Heart left ventricle (tissue), 16 donors: Measurements from ENCODE around the gene DSTN. TPM values are rescaled to one million over a fixed set of nuclear protein-coding genes. Genes with fewer than 3 reads are reported as not detected.
A peak's percentile ranks its signal among the peaks of the same experiment; 100 is the strongest.

Experiments used
- ATAC-seq, 4 donors: fragments of 200-7000 bp; cut with Tn5 transposase; one replicate each; pipeline ENCODE4 v1.9.1; 2020 to 2022; ENCODE audit warnings: moderate library complexity in 4 of 4, mild to moderate bottlenecking in 3 of 4, moderate number of reproducible peaks in 1 of 4
- DNase-seq, 5 donors: peaks; one replicate each; pipeline ENCODE4 v3.0.0-alpha.2; 2020
- H3K27ac ChIP-seq, 12 donors: fragments of 200-600 bp; sonication (generic) in 4 of 12; one replicate each; pipeline versions ENCODE4 v1.5.0 to v1.8.0; 2016 to 2022; ENCODE audit warnings: mild to moderate bottlenecking in 2 of 12
- H3K27me3 ChIP-seq, 9 donors: fragments of 200-600 bp; sonication (generic) in 2 of 9; one replicate each; pipeline versions ENCODE4 v1.5.1 to v1.8.0; 2016 to 2022; ENCODE audit warnings: mild to moderate bottlenecking in 3 of 9
- H3K36me3 ChIP-seq, 9 donors: fragments of 200-600 bp; sonication (generic) in 2 of 9; one replicate each; pipeline versions ENCODE4 v1.5.0 to v1.8.0; 2018 to 2022; ENCODE audit warnings: mild to moderate bottlenecking in 2 of 9
- H3K4me1 ChIP-seq, 12 donors: fragments of 200-600 bp; sonication (generic) in 4 of 12; one replicate each; pipeline versions ENCODE4 v1.5.0 to v1.8.0; 2016 to 2022; ENCODE audit warnings: mild to moderate bottlenecking in 3 of 12
- H3K4me3 ChIP-seq, 12 donors: fragments of 200-600 bp; sonication (generic) in 4 of 12; one replicate each; pipeline versions ENCODE4 v1.5.0 to v1.8.0; 2017 to 2022; ENCODE audit warnings: mild to moderate bottlenecking in 9 of 12, moderate library complexity in 4 of 12
- H3K9me3 ChIP-seq, 12 donors: fragments of 200-600 bp; sonication (generic) in 4 of 12; one replicate each; pipeline versions ENCODE4 v1.5.0 to v1.8.0; 2016 to 2022; ENCODE audit warnings: mild to moderate bottlenecking in 1 of 12
- POLR2A ChIP-seq, 2 donors: fragments of 450-650 bp; IDR thresholded peaks; one replicate each; pipeline ENCODE4 v1.6.1; 2017; ENCODE audit warnings: antibody characterized with exemption in 2 of 2, mild to moderate bottlenecking in 2 of 2, moderate library complexity in 2 of 2
- WGBS, 4 donors: extraction: QIAGEN DNeasy Blood & Tissue Kit in 2 of 4; methylation state at CpG; one replicate each; pipeline versions ENCODE4 v1.1.5 to v1.1.7; 2013 to 2018; 5-methylcytosine and 5-hydroxymethylcytosine counted together
- intact Hi-C, 10 donors: fragments of 100-400 bp; cut with DNase I; formaldehyde crosslinking; loops; one replicate each; pipeline versions ENCODE4 v1.11.1 to v1.14.2; 2022
- polyA plus RNA-seq, 2 donors: library from polyadenylated mRNA; stranded (reverse); fragments of 200-250 nt; gene quantifications; one replicate each; pipeline ENCODE4 v1.2.3, GENCODE V29; 2013
- total RNA-seq, 9 donors: library from RNA; depleted of rRNA in 2 of 9; stranded (reverse); fragments of >200 nt in 2 of 9; fragmentation: NEBNext Ultra II Directional in 3 of 9; extraction: Animal tissue kit (Norgen Biotek cat#: 25700) in 3 of 9; gene quantifications; one replicate each; pipeline versions ENCODE4 v1.1.0 to v1.2.4, GENCODE V29; 2016 to 2023
- TF ChIP-seq, protein P1 (sequence below), 12 donors: fragments of 200-600 bp; sonication (generic) in 4 of 12; IDR thresholded peaks; one replicate each; pipeline versions ENCODE4 v1.5.0 to v1.8.0; 2018 to 2022; ENCODE audit warnings: antibody characterized with exemption in 12 of 12, mild to moderate bottlenecking in 5 of 12
- donor health status: ischemic (EF 13 %, LVEDD 7.1; RV severe dilation, severe dysfunction).
- donor health status: healthy with polysubstance abuse.
- donor health status: DM: no; HTN: yes; CAD: no.
- donor health status: DM: no; HTN: no; CAD: no.
- donor health status: ischemic (EF 25% LVEDD 6.9; RV normal size, moderate dysfunction).
- donor health status: ischemic (EF 25% LVEDD 5.7; RV mildly dilated, moderate dysfunction).
- donor health status: healthy.
- donor health status: DM: yes; HTN: yes; CAD: no.
- donor health status: ischemic (EF 35%, LVEDD 5.7; RV mildly dilated, moderate dysfunction).
- donor health status: nonischemic (EF 11% LVEDD 7.7; RV severe dilation, severe dysfunction).
- donor health status: DM: yes; HTN: yes; CAD: no.
- donor health status: PGD.
- donor health status: ischemic (EF 29% LVEDD 5.4; RV normal size, mild dysfunction).
- donor health status: nonischemic (EF 23%, LVEDD 6.1; RV moderate dilation, normal function).

The DSTN gene
- total and polyA plus RNA-seq, 11 donors, result 447 to 738 (median 546) TPM

DNA sequence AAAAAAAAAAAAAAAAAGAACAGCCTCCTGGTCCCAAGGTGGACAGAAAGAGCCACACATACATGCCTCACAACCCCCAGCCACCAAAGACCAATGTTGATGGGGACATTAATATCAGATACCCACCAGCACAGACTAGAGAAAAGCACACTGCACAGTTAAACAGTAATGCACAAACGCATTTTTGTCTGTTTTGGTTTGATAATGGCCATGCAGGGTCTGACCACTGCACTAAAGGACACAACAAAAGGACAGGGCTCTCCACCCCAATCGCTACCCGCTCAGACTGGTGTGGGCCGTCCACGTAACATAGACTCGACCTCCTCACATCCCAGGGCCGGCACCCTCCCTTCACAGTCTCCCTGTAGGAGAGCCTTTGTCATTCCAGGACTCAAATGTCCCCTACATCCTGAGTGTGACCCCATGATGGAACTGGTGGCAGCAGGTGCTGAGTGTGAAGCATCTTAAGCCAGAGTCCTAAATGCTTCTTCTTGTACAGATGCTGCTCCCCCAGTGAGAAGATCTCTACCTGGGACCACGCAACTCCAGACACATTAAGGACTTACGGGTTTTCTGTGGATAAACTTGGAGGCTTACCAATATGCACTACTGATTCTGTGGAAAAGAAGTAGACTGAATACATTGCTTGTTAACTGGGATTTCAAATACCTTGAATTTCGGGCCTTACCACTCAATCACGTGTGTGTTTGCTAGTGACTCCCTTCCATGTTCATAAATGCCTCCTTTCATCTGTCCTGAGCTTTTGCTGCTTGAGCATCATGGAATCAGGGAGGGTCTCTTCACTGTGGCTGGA lies 84.2 kb downstream of the DSTN start:
- no peak overlapping the region for H3K4me3 ChIP-seq
- ATAC-seq, result no peak
- intact Hi-C loops, result loop anchor here in 1 of 10 donors (10.0 kb wide), 1 partner anchor 251 kb away; no protein-coding TSS in a partner anchor
- H3K27me3 ChIP-seq, result no peaks in the 10 kb centered on the region
- H3K27ac ChIP-seq, result no peak overlapping the region
- TF ChIP-seq, protein P1, sequence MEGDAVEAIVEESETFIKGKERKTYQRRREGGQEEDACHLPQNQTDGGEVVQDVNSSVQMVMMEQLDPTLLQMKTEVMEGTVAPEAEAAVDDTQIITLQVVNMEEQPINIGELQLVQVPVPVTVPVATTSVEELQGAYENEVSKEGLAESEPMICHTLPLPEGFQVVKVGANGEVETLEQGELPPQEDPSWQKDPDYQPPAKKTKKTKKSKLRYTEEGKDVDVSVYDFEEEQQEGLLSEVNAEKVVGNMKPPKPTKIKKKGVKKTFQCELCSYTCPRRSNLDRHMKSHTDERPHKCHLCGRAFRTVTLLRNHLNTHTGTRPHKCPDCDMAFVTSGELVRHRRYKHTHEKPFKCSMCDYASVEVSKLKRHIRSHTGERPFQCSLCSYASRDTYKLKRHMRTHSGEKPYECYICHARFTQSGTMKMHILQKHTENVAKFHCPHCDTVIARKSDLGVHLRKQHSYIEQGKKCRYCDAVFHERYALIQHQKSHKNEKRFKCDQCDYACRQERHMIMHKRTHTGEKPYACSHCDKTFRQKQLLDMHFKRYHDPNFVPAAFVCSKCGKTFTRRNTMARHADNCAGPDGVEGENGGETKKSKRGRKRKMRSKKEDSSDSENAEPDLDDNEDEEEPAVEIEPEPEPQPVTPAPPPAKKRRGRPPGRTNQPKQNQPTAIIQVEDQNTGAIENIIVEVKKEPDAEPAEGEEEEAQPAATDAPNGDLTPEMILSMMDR (IDR thresholded peaks at IDR 0.05), result no peak
- no peak for TF ChIP-seq POLR2A (IDR thresholded peaks at IDR 0.05)
- peak in 1 of 5 donors; percentile 13 for DNase-seq
- H3K9me3 ChIP-seq, result peaks cover 0 to 5% (median 0%) of the 10 kb centered on the region in 12 donors
- peaks cover 0 to 67% (median 18%) of the 10 kb centered on the region in 9 donors for H3K36me3 ChIP-seq
- peaks cover 0 to 53% (median 36%) of the 10 kb centered on the region in 12 donors for H3K4me1 ChIP-seq
- 91 to 94% (median 92%) methylated on average over 11 of the region's 11 CpGs for WGBS, 4 donors

DNA sequence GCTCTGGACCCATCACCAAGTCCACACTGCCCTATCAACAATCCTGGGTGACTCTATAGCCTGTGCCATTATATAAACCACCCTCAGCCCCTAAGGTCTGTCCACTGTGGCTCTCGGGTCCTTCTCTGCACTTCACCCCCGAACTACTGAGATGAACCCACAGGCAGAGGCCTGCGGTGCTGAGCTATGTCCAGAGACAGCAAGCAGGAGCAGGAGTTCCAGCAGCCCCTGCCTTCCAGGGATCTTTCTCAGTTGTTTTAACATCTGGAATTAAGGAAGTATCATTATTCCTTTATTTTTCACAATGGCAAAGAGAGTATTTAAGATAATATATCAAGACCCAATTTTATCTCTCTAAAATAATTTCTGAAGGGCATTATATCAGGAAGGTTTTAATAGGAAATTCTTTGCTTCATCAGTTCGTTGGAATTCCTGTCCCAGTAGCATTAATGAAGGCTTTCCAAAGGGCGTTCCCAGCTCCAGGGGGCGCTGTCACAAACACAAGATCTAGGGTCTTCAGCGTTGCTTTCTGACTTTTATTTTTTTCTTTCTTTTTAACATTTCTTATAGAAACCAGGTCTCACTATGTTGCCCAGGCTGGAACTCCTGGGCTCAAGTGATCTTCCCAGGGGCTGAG lies 84.9 kb downstream of the DSTN start:
- Histone ChIP-seq H3K4me1 (peaks cover 0 to 46% (median 29%) of the 10 kb centered on the region in 12 donors), H3K4me3 (no peak overlapping the region), H3K27me3 (no peaks in the 10 kb centered on the region), H3K9me3 (peaks cover 0 to 5% (median 0%) of the 10 kb centered on the region in 12 donors), H3K27ac (no peak overlapping the region), H3K36me3 (peaks cover 0 to 66% (median 18%) of the 10 kb centered on the region in 9 donors)
- 52 to 63% (median 54%) methylated on average over 7 of the region's 7 CpGs for whole genome bisulfite sequencing, 4 donors
- peak in 1 of 5 donors; percentile 23 for DNase-seq
- TF ChIP-seq, protein P1 (IDR thresholded peaks at IDR 0.05), result peak; percentile 25 to 75 (median 60)
- TF ChIP-seq POLR2A (IDR thresholded peaks at IDR 0.05), result no peak
- no peak for ATAC-seq
- intact Hi-C loops, result loop anchor here in 2 of 10 donors (5.0 to 10.0 kb wide), 2 partner anchors 248 to 250 kb away; no protein-coding TSS in a partner anchor

DNA sequence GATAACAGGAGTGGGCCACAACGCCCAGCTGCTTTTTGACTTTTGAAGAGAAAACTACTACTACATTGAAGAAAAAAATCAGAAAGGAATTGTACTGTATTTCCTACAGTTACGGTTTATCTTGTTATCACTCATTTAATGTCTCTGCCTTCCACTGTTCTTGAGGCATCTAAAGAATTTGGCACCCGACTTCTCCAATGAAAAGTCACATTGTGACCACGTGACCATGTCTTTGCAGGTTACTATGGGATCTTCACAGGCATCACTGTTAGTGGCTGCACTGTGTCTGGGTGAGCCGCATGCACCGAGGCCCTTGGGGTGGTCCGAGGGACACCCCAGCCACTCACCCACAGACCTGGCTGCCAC lies 85.4 kb downstream of the DSTN start:
- peaks cover 0 to 45% (median 24%) of the 10 kb centered on the region in 12 donors for H3K4me1 ChIP-seq
- H3K36me3 ChIP-seq, result peaks cover 0 to 66% (median 18%) of the 10 kb centered on the region in 9 donors
- ATAC-seq, result peak in 1 of 4 donors; percentile 29
- DNase-seq, result peak in 1 of 5 donors; percentile 16
- no peak overlapping the region for H3K4me3 ChIP-seq
- WGBS, 4 donors, result 64 to 77% (median 73%) methylated on average over 7 of the region's 7 CpGs
- no peaks in the 10 kb centered on the region for H3K27me3 ChIP-seq
- peaks cover 0 to 5% (median 0%) of the 10 kb centered on the region in 12 donors for H3K9me3 ChIP-seq
- intact Hi-C loops, result loop anchor here in 2 of 10 donors (5.0 to 10.0 kb wide), 2 partner anchors 247 to 250 kb away; no protein-coding TSS in a partner anchor
- H3K27ac ChIP-seq, result no peak overlapping the region
- TF ChIP-seq, protein P1 (IDR thresholded peaks at IDR 0.05), result peak in 3 of 12 donors; percentile 4 to 36 (median 10)
- no peak for TF ChIP-seq POLR2A (IDR thresholded peaks at IDR 0.05)
